ENCODE data around the gene RAB42. TPM values are rescaled to one million over a fixed set of nuclear protein-coding genes. Genes with fewer than 3 reads are reported as not detected.

The RAB42 gene
- total RNA-seq, 1 donor: 5.1 TPM

- TF ChIP-seq CTCF (IDR thresholded peaks at IDR 0.05; ENCODE audit: extremely low read depth, low read depth, low read length): no peak
- no peak overlapping the region for H3K4me2 ChIP-seq (ENCODE audit: insufficient read depth, low read length)
These were observed 12.3 kb downstream of the RAB42 start for GRCh38 chr1:28604411-28604810.

GRCh38 chr1:28604962-28605361 lies 12.9 kb downstream of the RAB42 start:
- peaks cover 36% of the 10 kb centered on the region for H3K36me3 ChIP-seq (ENCODE audit: insufficient read depth, low read length)
- no peak for DNase-seq (ENCODE audit: insufficient read length, low spot score, missing footprints)
- H3K27me3 ChIP-seq (ENCODE audit: insufficient read depth, low read length): no peaks in the 10 kb centered on the region
- no peaks in the 10 kb centered on the region for H3K79me2 ChIP-seq (ENCODE audit: insufficient read depth, low read length)
- no peak overlapping the region for H2AFZ ChIP-seq (ENCODE audit: low read length)
- no peak overlapping the region for H3K4me3 ChIP-seq (ENCODE audit: insufficient read depth, low read length)
- H3K4me2 ChIP-seq (ENCODE audit: insufficient read depth, low read length): no peak overlapping the region
- H3K4me1 ChIP-seq (ENCODE audit: insufficient read depth, low read length): peaks cover 15% of the 10 kb centered on the region
- no peak overlapping the region for H3K27ac ChIP-seq (ENCODE audit: low read depth, low read length)
- peaks cover 7% of the 10 kb centered on the region for H4K20me1 ChIP-seq (ENCODE audit: insufficient read depth, low read length)
- no peaks in the 10 kb centered on the region for H3K9me3 ChIP-seq (ENCODE audit: low read depth, low read length)
- TF ChIP-seq CTCF (IDR thresholded peaks at IDR 0.05; ENCODE audit: extremely low read depth, low read depth, low read length): no peak

More at GRCh38 chr1:28604411-28604810, 12.3 kb downstream of the RAB42 start:
- Histone ChIP-seq H4K20me1 (ENCODE audit: insufficient read depth, low read length) (peaks cover 7% of the 10 kb centered on the region), H3K36me3 (ENCODE audit: insufficient read depth, low read length) (peaks cover 36% of the 10 kb centered on the region), H3K4me3 (ENCODE audit: insufficient read depth, low read length) (no peak overlapping the region), H3K27me3 (ENCODE audit: insufficient read depth, low read length) (no peaks in the 10 kb centered on the region), H3K79me2 (ENCODE audit: insufficient read depth, low read length) (no peaks in the 10 kb centered on the region), H3K4me1 (ENCODE audit: insufficient read depth, low read length) (peaks cover 15% of the 10 kb centered on the region), H3K9me3 (ENCODE audit: low read depth, low read length) (no peaks in the 10 kb centered on the region), H3K27ac (ENCODE audit: low read depth, low read length) (no peak overlapping the region), H2AFZ (ENCODE audit: low read length) (no peak overlapping the region)
- no peak for DNase-seq (ENCODE audit: insufficient read length, low spot score, missing footprints)

GRCh38 chr1:28606771-28607170 lies 14.7 kb downstream of the RAB42 start:
- TF ChIP-seq CTCF (IDR thresholded peaks at IDR 0.05; ENCODE audit: extremely low read depth, low read depth, low read length): no peak
- Histone ChIP-seq H3K36me3 (ENCODE audit: insufficient read depth, low read length) (peaks cover 45% of the 10 kb centered on the region), H3K4me2 (ENCODE audit: insufficient read depth, low read length) (no peak overlapping the region), H4K20me1 (ENCODE audit: insufficient read depth, low read length) (peaks cover 6% of the 10 kb centered on the region), H3K79me2 (ENCODE audit: insufficient read depth, low read length) (no peaks in the 10 kb centered on the region), H3K9me3 (ENCODE audit: low read depth, low read length) (no peaks in the 10 kb centered on the region), H3K27me3 (ENCODE audit: insufficient read depth, low read length) (no peaks in the 10 kb centered on the region), H3K4me1 (ENCODE audit: insufficient read depth, low read length) (peaks cover 10% of the 10 kb centered on the region), H3K27ac (ENCODE audit: low read depth, low read length) (no peak overlapping the region), H3K4me3 (ENCODE audit: insufficient read depth, low read length) (no peak overlapping the region), H2AFZ (ENCODE audit: low read length) (no peak overlapping the region)
- no peak for DNase-seq (ENCODE audit: insufficient read length, low spot score, missing footprints)

- no peaks in the 10 kb centered on the region for H3K27me3 ChIP-seq (ENCODE audit: insufficient read depth, low read length)
- H2AFZ ChIP-seq (ENCODE audit: low read length): no peak overlapping the region
- peaks cover 40% of the 10 kb centered on the region for H3K36me3 ChIP-seq (ENCODE audit: insufficient read depth, low read length)
- H3K4me1 ChIP-seq (ENCODE audit: insufficient read depth, low read length): no peaks in the 10 kb centered on the region
- no peaks in the 10 kb centered on the region for H3K9me3 ChIP-seq (ENCODE audit: low read depth, low read length)
- H3K27ac ChIP-seq (ENCODE audit: low read depth, low read length): no peak overlapping the region
- H3K4me2 ChIP-seq (ENCODE audit: insufficient read depth, low read length): no peak overlapping the region
- no peak overlapping the region for H3K4me3 ChIP-seq (ENCODE audit: insufficient read depth, low read length)
- H4K20me1 ChIP-seq (ENCODE audit: insufficient read depth, low read length): no peaks in the 10 kb centered on the region
- no peak for DNase-seq (ENCODE audit: insufficient read length, low spot score, missing footprints)
- TF ChIP-seq CTCF (IDR thresholded peaks at IDR 0.05; ENCODE audit: extremely low read depth, low read depth, low read length): no peak
- no peaks in the 10 kb centered on the region for H3K79me2 ChIP-seq (ENCODE audit: insufficient read depth, low read length)
These were observed 21.1 kb downstream of the RAB42 start for GRCh38 chr1:28613175-28613574.
